ENCODE results near the gene CDC42EP2.

CDC42EP2 gene

GRCh38 chr11:65356394-65356972 lies 41.8 kb downstream of the CDC42EP2 start:
- DNase-seq (ENCODE audit: low spot score), result no peak

- no peak for DNase-seq (ENCODE audit: low spot score)
Observed at GRCh38 chr11:65357856-65358356, 43.2 kb downstream of the CDC42EP2 start.

GRCh38 chr11:65362320-65362931 lies 47.8 kb downstream of the CDC42EP2 start:
- DNase-seq (ENCODE audit: low spot score), result no peak

GRCh38 chr11:65362966-65363365 lies 48.3 kb downstream of the CDC42EP2 start:
- DNase-seq (ENCODE audit: low spot score), result no peak

GRCh38 chr11:65363770-65364169 lies 49.1 kb downstream of the CDC42EP2 start:
- no peak for DNase-seq (ENCODE audit: low spot score)

GRCh38 chr11:65366340-65366773 lies 51.7 kb downstream of the CDC42EP2 start:
- peak; percentile 90 for DNase-seq (ENCODE audit: low spot score)

- no peak for DNase-seq (ENCODE audit: low spot score)
Observed at GRCh38 chr11:65370659-65371049, 56.0 kb downstream of the CDC42EP2 start.
